NCI-H345 (cell line): ENCODE data around the gene PDXK.

ENCODE experiments used
- DNase-seq: peaks from one replicate; lab custom pipeline; 2025; lab: John Stamatoyannopoulos, UW

PDXK gene

GRCh38 chr21:43723648-43724047 lies 4.7 kb downstream of the PDXK start:
- DNase-seq, result no peak

GRCh38 chr21:43726686-43727518 lies 8.0 kb downstream of the PDXK start:
- DNase-seq, result no peak

GRCh38 chr21:43727519-43728153 lies 8.7 kb downstream of the PDXK start:
- no peak for DNase-seq

- DNase-seq, result no peak
Observed at GRCh38 chr21:43728154-43728466, 9.2 kb downstream of the PDXK start.

GRCh38 chr21:43728467-43729390 lies 9.8 kb downstream of the PDXK start:
- DNase-seq, result no peak

- DNase-seq, result no peak
Observed at GRCh38 chr21:43731476-43731875, 12.5 kb downstream of the PDXK start.

GRCh38 chr21:43731891-43732711 lies 13.2 kb downstream of the PDXK start:
- DNase-seq, result no peak

- DNase-seq, result no peak
Observed at GRCh38 chr21:43733060-43733459, 14.1 kb downstream of the PDXK start.

- DNase-seq, result no peak
Observed at GRCh38 chr21:43733529-43734071, 14.7 kb downstream of the PDXK start.

GRCh38 chr21:43734131-43734927 lies 15.4 kb downstream of the PDXK start:
- no peak for DNase-seq

- no peak for DNase-seq
Observed at GRCh38 chr21:43734928-43735229, 15.9 kb downstream of the PDXK start.

GRCh38 chr21:43735236-43736091 lies 16.5 kb downstream of the PDXK start:
- DNase-seq, result no peak

GRCh38 chr21:43736224-43736883 lies 17.4 kb downstream of the PDXK start:
- DNase-seq, result no peak

- no peak for DNase-seq
Observed at GRCh38 chr21:43737158-43737950, 18.4 kb downstream of the PDXK start.

GRCh38 chr21:43739621-43740435 lies 20.9 kb downstream of the PDXK start:
- DNase-seq, result no peak

GRCh38 chr21:43740497-43741156 lies 21.7 kb downstream of the PDXK start:
- DNase-seq, result no peak
